Psoas muscle (tissue), 8 donors: ENCODE measurements around the gene BICDL1. TPM values are rescaled to one million over a fixed set of nuclear protein-coding genes. Genes with fewer than 3 reads are reported as not detected.

Experiments used
- ATAC-seq, 4 donors: fragments of 200-7000 bp; cut with Tn5 transposase; one replicate each; pipeline ENCODE4 v1.9.1; 2020; ENCODE audit warnings: moderate library complexity in 3 of 4, mild to moderate bottlenecking in 2 of 4
- DNase-seq, 2 donors: peaks; one replicate each; pipeline ENCODE4 v3.0.0-alpha.2; 2020
- H3K27ac ChIP-seq: fragments of 200-600 bp; one replicate; pipeline ENCODE4 v1.8.0; 2022
- H3K27me3 ChIP-seq, 3 donors: fragments of 200-600 bp in 1 of 3; one replicate each; pipeline versions ENCODE4 v1.6.1 to v1.8.0; 2013 to 2022; ENCODE audit warnings: low read length in 2 of 3, mild to moderate bottlenecking in 2 of 3, moderate library complexity in 1 of 3; ENCODE audit not compliant: insufficient read depth in 3 of 3
- H3K36me3 ChIP-seq, 2 donors: fragments of 200-600 bp in 1 of 2; one replicate each; pipeline versions ENCODE4 v1.6.1 to v1.8.0; 2013 to 2022; ENCODE audit warnings: low read depth in 1 of 2, mild to moderate bottlenecking in 1 of 2, moderate library complexity in 1 of 2; ENCODE audit not compliant: insufficient read depth in 1 of 2
- H3K4me1 ChIP-seq: fragments of 200-600 bp; one replicate; pipeline ENCODE4 v1.8.0; 2022
- H3K4me3 ChIP-seq: fragments of 200-600 bp; one replicate; pipeline ENCODE4 v1.8.0; 2022; ENCODE audit warnings: mild to moderate bottlenecking
- H3K9me3 ChIP-seq: fragments of 200-600 bp; one replicate; pipeline ENCODE4 v1.8.0; 2022
- WGBS, 3 donors: extraction: QIAGEN DNeasy Blood & Tissue Kit; methylation state at CpG; one replicate each; pipeline versions ENCODE4 v1.1.6 to v1.1.7; 2013; 5-methylcytosine and 5-hydroxymethylcytosine counted together
- intact Hi-C, 2 donors: fragments of 100-400 bp; cut with DNase I; formaldehyde crosslinking; loops; one replicate each; pipeline versions ENCODE4 v1.11.0 to v1.14.2; 2022
- polyA plus RNA-seq, 3 donors: library from polyadenylated mRNA; stranded (reverse); fragments of 200-250 nt; gene quantifications; one replicate each; pipeline ENCODE4 v1.2.3, GENCODE V29; 2013
- total RNA-seq, 4 donors: library from RNA; stranded (reverse); fragmentation: NEBNext Ultra II Directional in 2 of 4; extraction: Animal tissue kit (Norgen Biotek cat#: 25700) in 2 of 4; gene quantifications; one replicate each; pipeline versions ENCODE4 v1.2.1 to v1.2.4, GENCODE V29; 2021 to 2023
- TF ChIP-seq, protein P1 (sequence below): fragments of 200-600 bp; IDR thresholded peaks from one replicate; pipeline ENCODE4 v1.8.0; 2022; ENCODE audit warnings: antibody characterized with exemption
- donor health status: healthy with polysubstance abuse.
- donor health status: DM: no; HTN: no; CAD: no; lungs with moderate emphysema.
- donor health status: Bipolar disorder and iron deficiency.
- donor health status: healthy.
- donor health status: DM: yes; HTN: yes; CAD: no.
- donor health status: DM: no; HTN: no; CAD: no.
- donor health status: DM: no; HTN: no; CAD: no.
- donor health status: DM: yes; HTN: yes; CAD: no.

Gene BICDL1
- total and polyA plus RNA-seq, 7 donors, result 0.05 to 0.22 (median 0.11) TPM; not detected in 1

GRCh38 chr12:120131116-120131515 is 142.1 kb downstream of the BICDL1 start:
- intact Hi-C loops, result no loop called here
- TF ChIP-seq, protein P1, sequence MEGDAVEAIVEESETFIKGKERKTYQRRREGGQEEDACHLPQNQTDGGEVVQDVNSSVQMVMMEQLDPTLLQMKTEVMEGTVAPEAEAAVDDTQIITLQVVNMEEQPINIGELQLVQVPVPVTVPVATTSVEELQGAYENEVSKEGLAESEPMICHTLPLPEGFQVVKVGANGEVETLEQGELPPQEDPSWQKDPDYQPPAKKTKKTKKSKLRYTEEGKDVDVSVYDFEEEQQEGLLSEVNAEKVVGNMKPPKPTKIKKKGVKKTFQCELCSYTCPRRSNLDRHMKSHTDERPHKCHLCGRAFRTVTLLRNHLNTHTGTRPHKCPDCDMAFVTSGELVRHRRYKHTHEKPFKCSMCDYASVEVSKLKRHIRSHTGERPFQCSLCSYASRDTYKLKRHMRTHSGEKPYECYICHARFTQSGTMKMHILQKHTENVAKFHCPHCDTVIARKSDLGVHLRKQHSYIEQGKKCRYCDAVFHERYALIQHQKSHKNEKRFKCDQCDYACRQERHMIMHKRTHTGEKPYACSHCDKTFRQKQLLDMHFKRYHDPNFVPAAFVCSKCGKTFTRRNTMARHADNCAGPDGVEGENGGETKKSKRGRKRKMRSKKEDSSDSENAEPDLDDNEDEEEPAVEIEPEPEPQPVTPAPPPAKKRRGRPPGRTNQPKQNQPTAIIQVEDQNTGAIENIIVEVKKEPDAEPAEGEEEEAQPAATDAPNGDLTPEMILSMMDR, result no peak
- ATAC-seq, result no peak
- DNase-seq, result no peak
- Histone ChIP-seq H3K4me3 (no peak overlapping the region), H3K4me1 (peaks cover 6% of the 10 kb centered on the region), H3K27me3 (no peaks in the 10 kb centered on the region), H3K36me3 (peaks cover 34 to 100% of the 10 kb centered on the region in 2 donors), H3K9me3 (no peaks in the 10 kb centered on the region), H3K27ac (no peak overlapping the region)
- 93 to 97% (median 94%) methylated on average over 15 of the region's 15 CpGs for WGBS, 3 donors

GRCh38 chr12:120132054-120132836 is 143.2 kb downstream of the BICDL1 start:
- no peak for ATAC-seq
- H3K9me3 ChIP-seq, result no peaks in the 10 kb centered on the region
- no peak overlapping the region for H3K4me3 ChIP-seq
- TF ChIP-seq, protein P1, result no peak
- intact Hi-C loops, result no loop called here
- H3K27me3 ChIP-seq, result no peaks in the 10 kb centered on the region
- H3K36me3 ChIP-seq, result peaks cover 34 to 100% of the 10 kb centered on the region in 2 donors
- no peak overlapping the region for H3K27ac ChIP-seq
- no peak for DNase-seq
- 78 to 80% (median 78%) methylated on average over 9 of the region's 9 CpGs for WGBS, 3 donors
- no peaks in the 10 kb centered on the region for H3K4me1 ChIP-seq

- peaks cover 28 to 100% of the 10 kb centered on the region in 2 donors for H3K36me3 ChIP-seq
- intact Hi-C loops, result no loop called here
- no peak overlapping the region for H3K27ac ChIP-seq
- ATAC-seq (no peak), DNase-seq (no peak)
- 64 to 74% (median 73%) methylated on average over 6 of the region's 6 CpGs for WGBS, 3 donors
- H3K9me3 ChIP-seq, result no peaks in the 10 kb centered on the region
- TF ChIP-seq, protein P1, result no peak
- no peaks in the 10 kb centered on the region for H3K4me1 ChIP-seq
- H3K4me3 ChIP-seq, result no peak overlapping the region
- H3K27me3 ChIP-seq, result no peaks in the 10 kb centered on the region
Measured at GRCh38 chr12:120132863-120133385, 143.9 kb downstream of the BICDL1 start.

- WGBS, 3 donors, result 95 to 98% (median 96%) methylated on average over 20 of the region's 20 CpGs
- H3K27ac ChIP-seq, result no peak overlapping the region
- no peaks in the 10 kb centered on the region for H3K9me3 ChIP-seq
- H3K36me3 ChIP-seq, result peaks cover 20 to 100% of the 10 kb centered on the region in 2 donors
- TF ChIP-seq, protein P1, result no peak
- no peak for ATAC-seq
- no peak for DNase-seq
- no peak overlapping the region for H3K4me3 ChIP-seq
- H3K27me3 ChIP-seq, result no peaks in the 10 kb centered on the region
- intact Hi-C loops, result no loop called here
- H3K4me1 ChIP-seq, result no peaks in the 10 kb centered on the region
Measured at GRCh38 chr12:120134307-120134980, 145.4 kb downstream of the BICDL1 start.
